Trophoblast cell (in vitro differentiated cells and primary cell): Measurements from ENCODE around the gene FBLN7.
"Not testable (repeated sequence)": the region's sequence is repeated elsewhere in the genome, so short reads cannot be mapped to it uniquely, and the experiment has no call there.

ENCODE experiments used
- DNase-seq, 2 donors: peaks; one replicate each; pipeline ENCODE4 v3.0.0-alpha.2; 2016
- H2AFZ ChIP-seq: 2 replicates; pipeline ENCODE4 v1.6.1; 2013; ENCODE audit warnings: low read length, moderate library complexity, mild to moderate bottlenecking; ENCODE audit not compliant: insufficient read depth, poor library complexity
- H2AK5ac ChIP-seq: 2 replicates; pipeline ENCODE4 v1.6.1; 2013; ENCODE audit warnings: mild to moderate bottlenecking, low read length
- H2BK120ac ChIP-seq: 2 replicates; pipeline ENCODE4 v1.6.1; 2013; ENCODE audit warnings: low read length, mild to moderate bottlenecking, moderate library complexity; ENCODE audit not compliant: insufficient read depth, poor library complexity
- H2BK12ac ChIP-seq: 2 replicates; pipeline ENCODE4 v1.6.1; 2013; ENCODE audit warnings: mild to moderate bottlenecking, low read length, moderate library complexity
- H2BK5ac ChIP-seq: 2 replicates; pipeline ENCODE4 v1.6.1; 2013; ENCODE audit warnings: low read length, low read depth, moderate library complexity, mild to moderate bottlenecking; ENCODE audit not compliant: poor library complexity
- H3K14ac ChIP-seq: 2 replicates; pipeline ENCODE4 v1.6.1; 2013; ENCODE audit warnings: mild to moderate bottlenecking, low read length
- H3K18ac ChIP-seq: 2 replicates; pipeline ENCODE4 v1.6.1; 2013; ENCODE audit warnings: mild to moderate bottlenecking, low read length
- H3K23ac ChIP-seq: 2 replicates; pipeline ENCODE4 v1.6.1; 2013; ENCODE audit warnings: low read length
- H3K27ac ChIP-seq: 2 replicates; pipeline ENCODE4 v1.5.1; 2013; ENCODE audit warnings: low read depth, mild to moderate bottlenecking, inconsistent platforms, low read length, moderate library complexity
- H3K27me3 ChIP-seq: 2 replicates; pipeline ENCODE4 v1.6.1; 2013; ENCODE audit warnings: inconsistent platforms, mild to moderate bottlenecking, low read length, moderate library complexity; ENCODE audit not compliant: insufficient read depth
- H3K36me3 ChIP-seq, 2 experiments: 1 replicate in 1 of 2; 2 replicates in 1 of 2; pipeline ENCODE4 v1.6.1; 2013; ENCODE audit warnings: low read length in 2 of 2, mild to moderate bottlenecking in 2 of 2, moderate library complexity in 1 of 2; ENCODE audit not compliant: insufficient read depth in 2 of 2, control insufficient read depth in 1 of 2
- H3K4ac ChIP-seq: 2 replicates; pipeline ENCODE4 v1.6.1; 2013; ENCODE audit warnings: low read depth, mild to moderate bottlenecking, low read length, moderate library complexity
- H3K4me1 ChIP-seq, 2 experiments: 1 replicate in 1 of 2; 2 replicates in 1 of 2; pipeline ENCODE4 v1.6.1; 2013; ENCODE audit warnings: low read length in 2 of 2, mild to moderate bottlenecking in 2 of 2, moderate library complexity in 1 of 2; ENCODE audit not compliant: insufficient read depth in 2 of 2, control insufficient read depth in 1 of 2
- H3K4me2 ChIP-seq: 2 replicates; pipeline ENCODE4 v1.6.1; 2013; ENCODE audit warnings: inconsistent platforms, mild to moderate bottlenecking, low read length, moderate library complexity
- H3K4me3 ChIP-seq: 2 replicates; pipeline ENCODE4 v1.5.1; 2013; ENCODE audit warnings: mild to moderate bottlenecking, low read depth, low read length, inconsistent platforms
- H3K79me1 ChIP-seq: one replicate; pipeline ENCODE4 v1.6.1; 2013; ENCODE audit warnings: low read length
- H3K79me2 ChIP-seq: 2 replicates; pipeline ENCODE4 v1.6.1; 2013; ENCODE audit warnings: low read length, mild to moderate bottlenecking; ENCODE audit not compliant: control insufficient read depth, insufficient read depth, poor library complexity
- H3K9ac ChIP-seq: 2 replicates; pipeline ENCODE4 v1.6.1; 2013; ENCODE audit warnings: mild to moderate bottlenecking, low read length
- H3K9me3 ChIP-seq: 2 replicates; pipeline ENCODE4 v1.6.1; 2013; ENCODE audit warnings: low read depth, mild to moderate bottlenecking, control low read depth, inconsistent platforms, low read length; ENCODE audit not compliant: insufficient read depth
- H4K12ac ChIP-seq: 2 replicates; pipeline ENCODE4 v1.6.1; 2013; ENCODE audit warnings: low read depth, mild to moderate bottlenecking, low read length, moderate library complexity
- H4K8ac ChIP-seq: 2 replicates; pipeline ENCODE4 v1.6.1; 2013; ENCODE audit warnings: low read depth, mild to moderate bottlenecking, low read length, moderate library complexity
- H4K91ac ChIP-seq: one replicate; pipeline ENCODE4 v1.6.1; 2013; ENCODE audit warnings: low read depth, mild to moderate bottlenecking, low read length, moderate library complexity
- WGBS: extraction: QIAGEN DNeasy Blood & Tissue Kit; methylation state at CpG from one replicate; pipeline ENCODE4 v1.1.7; 2013; ENCODE audit warnings: missing lambda C conversion rate; ENCODE audit not compliant: insufficient read length, insufficient coverage; ENCODE audit errors: extremely low coverage; 5-methylcytosine and 5-hydroxymethylcytosine counted together

The FBLN7 gene

GRCh38 chr2:112207905-112208304 is 69.7 kb downstream of the FBLN7 start:
- not testable (repeated sequence) for H3K4me2 ChIP-seq, H3K9me3 ChIP-seq, H3K4me1 ChIP-seq, H2AFZ ChIP-seq, H3K18ac ChIP-seq, H2AK5ac ChIP-seq, H3K27ac ChIP-seq, H3K9ac ChIP-seq, H4K8ac ChIP-seq, H2BK120ac ChIP-seq, H3K4ac ChIP-seq, DNase-seq, H3K36me3 ChIP-seq, H3K14ac ChIP-seq, H4K91ac ChIP-seq, H3K79me2 ChIP-seq, H2BK5ac ChIP-seq, H3K4me3 ChIP-seq, H3K23ac ChIP-seq, H4K12ac ChIP-seq, H2BK12ac ChIP-seq, H3K27me3 ChIP-seq, H3K79me1 ChIP-seq
- WGBS, result no CpG with 5 or more reads among the region's 3 CpGs

- H4K12ac ChIP-seq, result no peak overlapping the region
- no peak overlapping the region for H3K18ac ChIP-seq
- no CpG with 5 or more reads among the region's 3 CpGs for WGBS
- no peak overlapping the region for H2AK5ac ChIP-seq
- H2BK12ac ChIP-seq, result no peak overlapping the region
- H2AFZ ChIP-seq, result no peak overlapping the region
- H3K27ac ChIP-seq, result no peak overlapping the region
- no peak overlapping the region for H4K8ac ChIP-seq
- no peak overlapping the region for H3K4me3 ChIP-seq
- H3K4ac ChIP-seq, result no peak overlapping the region
- H3K79me1 ChIP-seq, result no peaks in the 10 kb centered on the region
- no peak overlapping the region for H3K4me2 ChIP-seq
- H3K23ac ChIP-seq, result no peak overlapping the region
- H3K9me3 ChIP-seq, result peaks cover under 1% of the 10 kb centered on the region
- no peaks in the 10 kb centered on the region for H3K27me3 ChIP-seq
- H4K91ac ChIP-seq, result no peak overlapping the region
- H3K79me2 ChIP-seq, result no peaks in the 10 kb centered on the region
- H3K4me1 ChIP-seq, result no peaks in the 10 kb centered on the region
- no peak overlapping the region for H2BK120ac ChIP-seq
- no peak overlapping the region for H3K14ac ChIP-seq
- peaks cover 3 to 7% of the 10 kb centered on the region in 2 experiments for H3K36me3 ChIP-seq
- no peak overlapping the region for H3K9ac ChIP-seq
- peak in 1 of 2 donors; percentile 27 for DNase-seq
- H2BK5ac ChIP-seq, result no peak overlapping the region
Measured at GRCh38 chr2:112216167-112216566, 78.0 kb downstream of the FBLN7 start.

GRCh38 chr2:112217854-112218253 is 79.7 kb downstream of the FBLN7 start:
- Histone ChIP-seq H3K18ac (no peak overlapping the region), H3K4me3 (no peak overlapping the region), H3K9ac (no peak overlapping the region), H2AFZ (no peak overlapping the region), H2BK5ac (no peak overlapping the region), H3K14ac (no peak overlapping the region), H3K79me1 (no peaks in the 10 kb centered on the region), H3K27me3 (no peaks in the 10 kb centered on the region), H3K4me1 (no peaks in the 10 kb centered on the region), H4K12ac (no peak overlapping the region), H2BK12ac (no peak overlapping the region), H3K9me3 (peaks cover 4% of the 10 kb centered on the region), H3K23ac (no peak overlapping the region), H3K4me2 (no peak overlapping the region), H4K8ac (no peak overlapping the region), H4K91ac (no peak overlapping the region), H2BK120ac (no peak overlapping the region), H3K27ac (no peak overlapping the region), H3K4ac (no peak overlapping the region), H3K36me3 (peaks cover 3 to 8% of the 10 kb centered on the region in 2 experiments), H2AK5ac (no peak overlapping the region), H3K79me2 (no peaks in the 10 kb centered on the region)
- no peak for DNase-seq

GRCh38 chr2:112220186-112220585 is 82.0 kb downstream of the FBLN7 start:
- no peak overlapping the region for H3K27ac ChIP-seq
- WGBS, result no CpG with 5 or more reads among the region's 3 CpGs
- H4K91ac ChIP-seq, result no peak overlapping the region
- H3K79me1 ChIP-seq, result no peaks in the 10 kb centered on the region
- H3K9me3 ChIP-seq, result peaks cover 4% of the 10 kb centered on the region
- no peaks in the 10 kb centered on the region for H3K27me3 ChIP-seq
- H4K8ac ChIP-seq, result no peak overlapping the region
- H3K18ac ChIP-seq, result no peak overlapping the region
- no peak overlapping the region for H4K12ac ChIP-seq
- no peak overlapping the region for H2BK120ac ChIP-seq
- DNase-seq, result no peak
- H2BK5ac ChIP-seq, result no peak overlapping the region
- no peaks in the 10 kb centered on the region for H3K79me2 ChIP-seq
- no peak overlapping the region for H3K23ac ChIP-seq
- no peak overlapping the region for H2BK12ac ChIP-seq
- no peak overlapping the region for H2AFZ ChIP-seq
- H3K9ac ChIP-seq, result no peak overlapping the region
- H3K4ac ChIP-seq, result no peak overlapping the region
- H3K4me2 ChIP-seq, result no peak overlapping the region
- H3K36me3 ChIP-seq, result peaks cover 0 to 5% of the 10 kb centered on the region in 2 experiments
- no peak overlapping the region for H3K4me3 ChIP-seq
- H3K14ac ChIP-seq, result no peak overlapping the region
- no peak overlapping the region for H2AK5ac ChIP-seq
- no peaks in the 10 kb centered on the region for H3K4me1 ChIP-seq
